HG02973 (cell line): Measurements from ENCODE around the gene MACROD2.

Experiments used
- ATAC-seq: cut with Tn5 transposase; IDR thresholded peaks from one replicate; pipeline ENCODE4 v1.9.1; 2021; ENCODE audit warnings: moderate library complexity; ENCODE audit not compliant: unreplicated experiment

The MACROD2 gene

DNA sequence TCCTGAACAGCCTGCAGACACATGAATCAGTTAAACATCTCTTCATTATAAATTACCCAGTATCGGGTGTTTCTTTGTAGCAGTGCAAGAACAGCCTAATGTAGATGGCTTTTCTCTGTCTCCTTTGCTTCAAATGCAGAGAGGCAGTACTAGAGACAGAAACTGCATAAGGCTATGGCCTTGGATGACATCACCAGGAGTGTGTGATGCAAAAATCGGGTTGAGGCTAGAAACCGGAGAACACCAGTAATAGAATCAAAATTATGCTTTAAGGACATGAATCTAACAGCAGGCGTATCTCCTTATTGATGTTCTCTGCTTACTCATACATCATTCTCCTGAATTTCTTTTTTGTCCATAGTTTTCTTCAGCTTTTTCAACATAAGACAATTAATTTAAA, 391.4 kb downstream of the MACROD2 start:
- ATAC-seq, result no peak

- no peak for ATAC-seq
Measured at GRCh38 chr20:14401479-14402138, 406.3 kb downstream of the MACROD2 start.

DNA sequence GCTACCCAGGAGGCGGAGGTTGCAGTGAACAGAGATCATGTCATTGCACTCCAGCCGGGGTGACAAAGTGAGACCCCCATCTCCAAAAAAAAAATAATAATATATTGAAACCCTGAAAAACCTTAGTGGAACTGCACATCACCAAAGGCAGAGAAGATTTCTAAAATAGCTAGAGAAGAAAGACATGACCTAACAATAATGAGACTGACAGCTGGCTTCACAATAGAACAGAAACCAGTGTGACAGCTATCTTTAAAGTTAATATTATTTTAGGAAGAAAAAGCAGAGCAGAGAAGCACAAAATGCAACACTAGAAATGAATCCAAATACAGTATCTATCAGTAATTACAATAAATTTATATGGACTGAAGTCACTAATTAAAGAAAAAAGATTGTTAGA, 409.2 kb downstream of the MACROD2 start:
- no peak for ATAC-seq

DNA sequence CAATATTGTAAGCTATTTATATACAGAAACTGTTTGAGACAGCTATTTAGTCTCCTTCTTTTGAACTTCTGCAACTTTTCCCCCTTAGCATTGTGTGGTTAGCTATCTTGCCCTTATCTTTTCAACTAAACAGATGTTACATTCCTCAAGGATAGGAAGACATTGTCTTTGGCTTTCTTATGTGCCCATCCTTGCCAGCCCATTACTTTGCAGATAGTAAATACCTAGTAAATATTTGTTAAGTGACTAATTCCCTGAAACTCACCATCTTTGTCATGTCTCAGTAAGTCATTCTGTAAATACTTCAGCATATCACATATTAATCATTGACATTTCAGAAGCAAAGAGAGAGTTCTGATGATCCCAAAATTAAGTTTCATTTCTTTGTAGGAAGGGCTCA, 411.2 kb downstream of the MACROD2 start:
- no peak for ATAC-seq

GRCh38 chr20:14407336-14407735, 412.0 kb downstream of the MACROD2 start:
- ATAC-seq, result no peak

GRCh38 chr20:14410869-14411555, 415.7 kb downstream of the MACROD2 start:
- ATAC-seq, result no peak

- no peak for ATAC-seq
Measured at GRCh38 chr20:14412065-14412681, 416.9 kb downstream of the MACROD2 start.

DNA sequence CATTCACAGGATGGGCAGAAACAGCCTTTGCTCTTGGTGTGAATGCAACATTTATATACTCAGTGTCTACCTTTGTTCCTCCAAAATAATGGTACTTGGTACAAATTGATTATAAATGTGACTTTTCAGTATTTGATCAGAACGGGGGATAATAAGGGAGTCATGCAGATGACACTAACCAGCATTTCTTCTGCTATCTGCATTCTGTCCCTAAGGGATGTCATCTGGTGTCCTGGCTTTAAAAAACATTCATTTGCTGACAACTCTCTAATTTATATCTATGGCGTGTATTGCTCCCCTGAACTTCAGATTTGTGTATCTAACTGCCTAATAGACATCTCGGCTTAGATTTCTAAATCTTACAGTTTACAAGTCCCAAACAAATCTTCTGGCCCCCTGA, 418.5 kb downstream of the MACROD2 start:
- no peak for ATAC-seq

DNA sequence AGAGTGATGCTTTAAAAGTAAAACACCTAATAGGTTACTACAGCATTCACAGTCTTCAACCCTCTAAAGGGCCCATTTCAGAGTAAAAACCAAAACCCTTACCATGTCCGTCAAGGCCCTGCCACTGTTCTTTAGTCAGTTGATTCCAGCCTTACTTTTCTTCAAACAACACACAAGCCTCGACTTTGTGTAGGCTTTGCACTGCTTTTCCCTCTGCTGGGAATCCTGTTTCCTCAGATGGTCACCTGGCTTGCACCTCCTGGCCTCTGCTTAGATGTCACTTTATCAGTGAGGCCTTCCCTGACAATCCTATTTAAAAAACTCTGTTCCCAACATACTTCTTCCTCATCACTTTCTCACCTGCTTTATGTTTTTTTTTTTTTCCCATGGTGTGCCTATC, 419.2 kb downstream of the MACROD2 start:
- no peak for ATAC-seq

DNA sequence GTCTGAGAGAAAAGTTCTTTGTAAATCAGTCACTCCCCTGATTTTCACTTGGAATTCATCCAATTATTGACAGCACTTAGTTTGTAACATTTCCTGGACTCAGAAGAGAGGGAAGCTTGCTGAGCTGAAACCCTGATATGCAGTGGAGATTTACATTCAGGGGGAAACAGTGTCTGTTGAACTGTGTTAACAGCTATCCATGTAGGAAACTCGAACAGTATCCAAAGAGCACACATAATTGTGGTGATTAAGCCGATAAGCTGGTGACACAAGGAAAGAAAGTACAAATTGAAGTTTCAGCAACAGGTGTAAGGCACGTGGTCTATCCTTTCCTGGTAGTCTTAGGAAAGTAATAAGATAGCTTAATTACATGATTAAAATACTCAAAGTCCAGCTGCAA, 420.2 kb downstream of the MACROD2 start:
- no peak for ATAC-seq

DNA sequence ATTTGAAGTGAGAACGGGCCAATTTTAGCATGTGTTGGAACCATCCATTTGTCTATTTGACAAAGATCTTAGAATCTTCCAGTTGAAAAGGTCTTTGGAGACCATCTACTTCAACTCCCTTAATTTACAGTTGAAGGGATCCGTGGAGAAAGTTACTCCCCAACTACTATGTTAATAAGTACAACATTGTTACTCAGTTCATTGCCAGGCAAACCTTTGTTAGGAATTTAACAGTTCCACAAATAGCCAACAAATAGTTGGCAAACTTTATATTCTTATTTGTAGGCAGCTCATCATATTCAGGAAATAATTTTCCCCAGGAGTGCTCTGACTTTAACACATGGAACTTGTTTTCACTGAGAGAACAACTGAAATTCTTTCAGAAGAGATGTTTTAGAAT, 423.1 kb downstream of the MACROD2 start:
- no peak for ATAC-seq

DNA sequence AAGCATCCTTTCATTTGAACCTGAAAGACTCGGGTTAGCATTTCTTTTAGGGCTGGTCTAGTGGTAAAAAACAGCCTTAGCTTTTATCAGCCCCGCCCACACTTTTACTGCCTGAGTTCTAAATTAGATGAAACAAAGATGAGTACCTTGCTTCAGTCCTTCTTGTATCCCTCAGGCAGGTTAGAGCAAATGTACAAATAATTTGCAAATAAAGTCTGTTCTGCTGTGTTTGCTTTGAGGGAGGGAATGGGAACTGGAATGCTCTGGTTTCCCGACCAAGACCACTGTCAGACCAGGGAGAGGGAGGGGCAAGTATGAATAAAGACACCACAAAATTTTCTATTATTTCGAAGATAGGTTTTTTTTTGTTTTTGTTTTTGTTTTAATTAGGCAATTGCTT, 427.6 kb downstream of the MACROD2 start:
- no peak for ATAC-seq

DNA sequence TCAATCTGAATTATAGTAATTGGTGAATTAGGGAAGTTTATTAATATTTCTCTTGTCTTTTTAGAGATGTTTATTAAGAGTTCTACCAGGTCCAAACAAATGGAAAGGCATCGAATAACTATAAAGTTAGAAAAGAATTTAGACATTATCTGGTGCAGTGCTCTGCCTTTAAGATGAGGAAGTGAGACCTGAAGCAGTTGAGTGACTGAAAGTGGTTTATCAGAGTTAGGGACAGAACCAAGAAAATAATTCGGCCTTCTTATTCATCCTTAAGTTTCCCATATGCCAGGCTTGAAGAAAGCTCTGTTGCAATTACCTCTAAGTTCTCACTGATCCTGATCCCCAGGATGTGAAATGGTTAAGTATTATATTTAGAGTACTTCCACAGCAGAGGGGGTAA, 436.3 kb downstream of the MACROD2 start:
- ATAC-seq, result no peak

- ATAC-seq, result no peak
Measured at GRCh38 chr20:14432085-14432484, 436.8 kb downstream of the MACROD2 start.

DNA sequence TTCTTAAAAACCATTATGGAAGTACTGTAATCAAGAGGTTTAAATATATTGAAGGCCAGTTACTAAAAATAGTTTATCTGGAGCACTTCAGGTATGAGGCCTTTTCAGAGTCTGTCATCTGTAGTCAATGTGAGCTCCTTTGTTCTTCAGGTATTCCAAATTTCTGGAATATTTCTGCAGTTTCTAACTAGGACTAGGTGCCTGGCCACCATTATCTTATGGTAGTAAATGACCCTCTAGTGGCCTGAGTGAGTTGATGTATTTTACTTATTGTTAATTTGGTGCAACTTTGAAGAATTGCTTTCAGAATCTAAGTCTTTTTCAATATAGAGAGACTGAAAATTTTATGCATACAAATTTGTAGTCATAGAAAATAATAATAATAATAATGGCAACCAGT, 437.3 kb downstream of the MACROD2 start:
- no peak for ATAC-seq

DNA sequence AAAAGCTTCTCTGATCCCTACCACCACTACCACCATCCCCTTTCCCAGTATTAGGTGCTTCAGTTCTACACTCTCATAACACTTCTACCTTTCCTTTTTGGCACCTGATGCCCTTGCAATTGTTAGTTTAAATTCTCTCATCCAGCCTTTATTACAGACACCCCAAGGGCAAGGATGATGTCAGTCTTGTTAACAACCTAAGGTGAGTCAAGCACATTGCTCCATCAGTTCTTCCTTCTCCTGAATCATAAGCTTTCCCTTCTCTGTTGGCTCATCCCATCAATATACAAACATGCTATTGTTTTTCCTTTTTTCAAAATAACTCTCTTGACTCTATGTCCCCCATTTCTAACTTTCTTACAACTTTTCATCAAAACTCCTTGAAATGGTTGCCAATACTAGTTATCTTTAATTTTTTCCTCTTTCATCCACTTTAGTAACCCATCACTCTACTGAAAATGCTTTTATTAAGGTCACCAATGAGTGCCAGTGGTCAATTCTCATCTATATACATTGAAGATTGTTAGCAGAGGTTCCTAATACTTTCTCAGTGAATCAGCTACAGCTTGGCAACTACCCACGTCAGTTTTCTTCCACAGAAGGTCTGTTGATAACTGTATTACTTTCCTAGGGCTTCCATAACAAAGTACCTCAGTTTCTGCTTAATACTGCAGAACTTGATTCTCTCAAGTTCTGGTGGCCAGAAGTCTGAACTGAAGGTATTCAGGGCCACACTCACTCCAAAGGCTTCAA, 439.2 kb downstream of the MACROD2 start:
- ATAC-seq, result no peak

- ATAC-seq, result no peak
Measured at GRCh38 chr20:14441201-14441600, 445.9 kb downstream of the MACROD2 start.

- no peak for ATAC-seq
Measured at GRCh38 chr20:14444106-14444505, 448.8 kb downstream of the MACROD2 start.

- no peak for ATAC-seq
Measured at GRCh38 chr20:14445310-14445709, 450.0 kb downstream of the MACROD2 start.

DNA sequence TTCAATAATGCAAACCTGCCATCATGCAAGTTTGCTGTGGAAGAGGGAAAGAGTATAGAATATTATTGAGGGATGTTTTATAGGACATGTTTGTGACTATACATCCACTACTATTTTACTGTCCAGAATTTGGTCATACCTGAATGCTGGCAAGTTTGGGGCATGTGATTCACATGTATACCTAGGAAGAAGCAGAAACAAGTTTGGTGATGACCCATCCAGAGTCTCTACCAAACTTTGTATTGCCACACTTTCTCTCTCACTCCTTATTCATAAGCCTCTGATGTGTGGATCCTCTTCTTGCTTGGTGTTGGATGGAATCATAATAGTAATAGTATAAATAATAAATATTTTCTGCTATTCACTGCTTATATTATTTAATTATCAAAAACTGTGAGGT, 450.6 kb downstream of the MACROD2 start:
- no peak for ATAC-seq

- ATAC-seq, result no peak
Measured at GRCh38 chr20:14446446-14446845, 451.1 kb downstream of the MACROD2 start.

- no peak for ATAC-seq
Measured at GRCh38 chr20:14449323-14449722, 454.0 kb downstream of the MACROD2 start.
